Activated CD4-positive, alpha-beta T cell treated with anti-CD3 and anti-CD28 coated beads for 36 hours (primary cell): Measurements from ENCODE around the gene ARL17A. TPM values are rescaled to one million over a fixed set of nuclear protein-coding genes. Genes with fewer than 3 reads are reported as not detected.
"Not testable (repeated sequence)": the region's sequence is repeated elsewhere in the genome, so short reads cannot be mapped to it uniquely, and the experiment has no call there.

Experiments
- ATAC-seq: fragments of 200-7000 bp; cut with Tn5 transposase; one replicate; pipeline ENCODE4 v1.10.0; 2021; ENCODE audit warnings: mild to moderate bottlenecking, moderate library complexity
- CTCF ChIA-PET: fragments of 350-600 bp; sonication (Branson Sonifier 250); formaldehyde crosslinking; loops from one replicate; lab custom pipeline; 2021; ENCODE audit warnings: antibody characterized with exemption; lab: Charles Lee
- POLR2A ChIA-PET: fragments of 350-600 bp; sonication (Branson Sonifier 250); formaldehyde crosslinking; loops from one replicate; lab custom pipeline; 2021; ENCODE audit warnings: antibody characterized with exemption, inconsistent platforms; lab: Charles Lee
- DNase-seq: peaks from one replicate; pipeline ENCODE4 v3.0.0-alpha.2; 2020
- H3K27ac Mint-ChIP-seq: one replicate; pipeline ENCODE4 v1.8.0; 2021; ENCODE audit warnings: mixed read lengths
- H3K27me3 Mint-ChIP-seq: one replicate; pipeline ENCODE4 v1.8.0; 2021; ENCODE audit warnings: mixed read lengths
- H3K36me3 Mint-ChIP-seq: one replicate; pipeline ENCODE4 v1.8.0; 2021; ENCODE audit warnings: low read depth, mixed read lengths
- H3K4me1 Mint-ChIP-seq: one replicate; pipeline ENCODE4 v1.8.0; 2021; ENCODE audit warnings: mixed read lengths
- H3K4me3 Mint-ChIP-seq: one replicate; pipeline ENCODE4 v1.8.0; 2021; ENCODE audit warnings: mild to moderate bottlenecking, moderate library complexity, mixed read lengths
- H3K9me3 Mint-ChIP-seq: one replicate; pipeline ENCODE4 v1.8.0; 2021; ENCODE audit warnings: low read depth, mixed read lengths
- intact Hi-C, 2 experiments: fragments of 100-400 bp; cut with DNase I in 1 of 2; cut with micrococcal nuclease in 1 of 2; formaldehyde crosslinking; loops; one replicate each; pipeline versions ENCODE4 v1.14.2 to v1.15.1; 2022 to 2024; cut with DNase I, micrococcal nuclease
- total RNA-seq, 2 experiments: library from RNA; stranded (reverse); gene quantifications; one replicate each; pipeline ENCODE4 v1.2.3, GENCODE V29; 2021

The ARL17A gene
- total RNA-seq, 2 experiments from 2014 or later, result 19.2 to 21.9 TPM

DNA sequence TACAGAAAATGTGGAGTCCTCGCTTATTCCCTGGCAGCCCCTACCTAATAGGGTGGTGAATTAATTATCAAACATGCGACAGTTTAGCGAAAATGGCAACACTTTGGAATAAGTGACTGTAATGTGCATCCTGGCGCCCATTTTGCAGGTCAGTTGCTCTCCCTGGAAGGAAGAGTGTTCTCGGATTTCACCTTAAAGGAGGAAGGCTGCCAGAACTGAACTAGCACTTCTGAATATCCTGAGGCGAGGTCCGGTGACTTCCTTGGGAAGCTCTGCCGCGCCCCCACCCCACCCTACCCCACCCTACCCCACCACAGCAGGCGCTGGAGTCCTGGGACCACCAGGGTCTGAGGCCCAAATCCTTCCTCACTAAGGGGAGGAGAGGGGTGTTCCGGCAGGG, 67.3 kb downstream of the ARL17A start, which contains the start of gene LRRC37A2:
Gene LRRC37A2 (plus strand): TSS at position 301 of the 400 bp plus-strand sequence. CDS start 245 bp downstream, outside the sequence.
- intact Hi-C loops, POLR2A ChIA-PET, H3K9me3 Mint-ChIP-seq, H3K27ac Mint-ChIP-seq, H3K4me1 Mint-ChIP-seq, H3K36me3 Mint-ChIP-seq, ATAC-seq, DNase-seq, H3K27me3 Mint-ChIP-seq, H3K4me3 Mint-ChIP-seq, CTCF ChIA-PET: not testable (repeated sequence)

DNA sequence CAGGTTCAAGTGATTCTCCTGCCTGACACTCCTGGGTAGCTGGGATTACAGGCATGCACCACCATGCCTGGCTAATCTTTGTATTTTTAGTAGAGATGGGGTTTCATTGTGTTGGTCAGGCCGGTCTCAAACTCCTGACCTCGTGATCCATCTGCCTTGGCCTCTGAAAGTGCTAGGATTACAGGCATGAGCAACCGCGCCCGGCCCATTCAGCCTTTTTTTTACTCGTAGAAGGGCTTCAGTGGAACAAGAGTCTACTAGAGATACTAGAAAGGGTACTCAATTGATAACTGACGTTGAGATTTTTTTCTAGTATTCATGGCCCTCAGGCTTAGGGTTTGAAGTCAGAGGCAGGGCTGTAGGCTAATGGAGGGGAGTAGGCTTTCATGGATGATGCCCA, 73.6 kb downstream of the ARL17A start:
- H3K27me3 Mint-ChIP-seq, H3K27ac Mint-ChIP-seq, H3K4me3 Mint-ChIP-seq, intact Hi-C loops, POLR2A ChIA-PET, CTCF ChIA-PET, H3K36me3 Mint-ChIP-seq, DNase-seq, H3K4me1 Mint-ChIP-seq, ATAC-seq, H3K9me3 Mint-ChIP-seq: not testable (repeated sequence)

DNA sequence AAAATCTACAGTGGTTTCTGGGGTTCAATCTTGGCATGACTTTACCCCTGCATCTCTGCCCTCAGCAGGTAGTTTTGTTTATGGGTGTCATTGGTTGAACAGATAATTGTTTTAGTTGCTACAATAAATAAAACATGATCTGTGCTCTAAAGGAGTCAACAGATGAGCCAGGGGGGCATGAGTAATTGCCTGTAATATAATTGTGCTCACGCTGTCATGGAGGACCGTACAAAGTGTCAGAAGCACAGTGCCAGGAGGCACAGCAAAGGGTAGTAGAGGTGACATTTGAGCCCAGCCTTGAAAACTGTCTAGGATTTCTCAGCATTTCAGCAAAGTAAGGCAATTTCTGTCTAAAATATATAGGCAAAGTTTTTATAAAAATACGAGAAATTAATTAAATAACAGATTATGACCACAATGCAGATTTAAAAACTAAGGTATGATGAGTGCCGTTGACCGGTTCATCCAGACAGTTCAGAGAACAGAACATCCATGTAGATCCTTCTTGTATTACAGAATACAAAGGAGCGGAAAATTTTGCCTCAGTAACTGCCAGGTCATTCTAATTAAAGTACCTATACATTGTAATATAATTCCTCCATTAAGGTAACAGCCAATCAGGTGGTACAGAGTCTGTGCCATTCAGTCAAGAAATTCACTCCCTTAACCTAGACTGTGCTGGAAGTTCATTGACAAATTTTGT, 79.9 kb downstream of the ARL17A start:
- H3K4me3 Mint-ChIP-seq, H3K4me1 Mint-ChIP-seq, DNase-seq, intact Hi-C loops, H3K9me3 Mint-ChIP-seq, CTCF ChIA-PET, H3K27ac Mint-ChIP-seq, POLR2A ChIA-PET, H3K36me3 Mint-ChIP-seq, H3K27me3 Mint-ChIP-seq, ATAC-seq: not testable (repeated sequence)

DNA sequence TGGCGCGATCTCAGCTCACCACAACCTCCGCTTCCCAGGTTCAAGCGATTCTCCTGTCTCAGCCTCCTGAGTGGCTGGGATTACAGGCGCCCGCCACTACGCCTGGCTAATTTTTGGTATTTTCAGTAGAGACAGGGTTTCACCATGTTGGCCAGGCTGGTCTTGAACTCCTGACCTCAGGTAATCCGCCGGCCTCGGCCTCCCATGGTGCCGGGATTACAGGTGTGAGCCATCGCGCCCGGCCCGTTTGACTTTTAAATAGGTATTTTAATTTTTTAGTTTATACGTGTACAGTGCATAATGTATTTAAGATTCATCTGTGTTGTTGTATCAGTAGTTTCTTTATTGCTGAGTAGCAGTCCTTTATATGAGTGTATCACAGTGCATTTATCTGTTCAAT, 87.5 kb downstream of the ARL17A start:
- intact Hi-C loops, result not testable (repeated sequence)

DNA sequence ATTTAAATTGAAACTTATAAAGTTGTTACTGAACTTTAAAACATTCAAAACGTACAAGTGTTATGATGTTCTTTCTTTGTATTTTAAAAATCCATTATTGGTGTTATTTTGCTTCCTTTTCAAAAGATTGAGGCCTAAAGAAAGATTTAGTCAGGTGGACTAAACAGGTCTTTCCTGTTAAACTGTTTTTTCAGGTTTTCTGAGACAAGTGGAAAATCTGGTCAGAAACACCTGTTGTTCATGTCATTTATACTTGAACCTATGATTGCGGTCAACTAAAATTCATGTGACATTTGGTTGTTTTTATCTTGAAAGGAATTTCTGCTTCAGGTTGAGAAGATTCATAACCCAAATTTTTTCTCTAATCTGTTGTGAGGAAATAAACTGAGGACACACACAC, 98.2 kb downstream of the ARL17A start:
- ATAC-seq, H3K4me3 Mint-ChIP-seq, POLR2A ChIA-PET, H3K27ac Mint-ChIP-seq, DNase-seq, H3K9me3 Mint-ChIP-seq, intact Hi-C loops, H3K4me1 Mint-ChIP-seq, CTCF ChIA-PET, H3K27me3 Mint-ChIP-seq, H3K36me3 Mint-ChIP-seq: not testable (repeated sequence)

More for the DNA sequence above, 87.5 kb downstream of the ARL17A start:
- DNase-seq, CTCF ChIA-PET, H3K27me3 Mint-ChIP-seq, H3K9me3 Mint-ChIP-seq, H3K36me3 Mint-ChIP-seq, H3K4me3 Mint-ChIP-seq, H3K27ac Mint-ChIP-seq, H3K4me1 Mint-ChIP-seq, POLR2A ChIA-PET, ATAC-seq: not testable (repeated sequence)

DNA sequence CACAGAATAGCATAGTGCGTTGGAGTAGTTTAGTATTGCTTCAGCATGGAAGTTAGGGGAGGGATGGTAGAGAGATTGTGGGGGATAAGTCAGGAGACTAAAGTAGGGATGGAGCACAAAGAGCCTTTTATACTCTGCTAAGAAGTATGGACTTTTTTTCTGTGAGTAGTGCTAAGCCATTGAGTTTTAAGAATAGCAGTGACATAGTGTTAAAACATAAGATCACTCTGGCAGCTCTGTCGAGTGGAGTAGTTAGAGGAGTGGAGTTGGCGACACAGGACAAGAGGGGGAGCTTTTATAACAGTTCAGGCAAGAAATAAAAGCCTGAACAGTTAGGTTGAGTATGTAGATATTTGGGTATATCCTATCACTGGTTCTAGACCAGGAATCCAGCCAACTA, 100.7 kb downstream of the ARL17A start:
- CTCF ChIA-PET, H3K4me1 Mint-ChIP-seq, H3K27ac Mint-ChIP-seq, ATAC-seq, H3K27me3 Mint-ChIP-seq, H3K9me3 Mint-ChIP-seq, H3K4me3 Mint-ChIP-seq, DNase-seq, intact Hi-C loops, POLR2A ChIA-PET, H3K36me3 Mint-ChIP-seq: not testable (repeated sequence)

DNA sequence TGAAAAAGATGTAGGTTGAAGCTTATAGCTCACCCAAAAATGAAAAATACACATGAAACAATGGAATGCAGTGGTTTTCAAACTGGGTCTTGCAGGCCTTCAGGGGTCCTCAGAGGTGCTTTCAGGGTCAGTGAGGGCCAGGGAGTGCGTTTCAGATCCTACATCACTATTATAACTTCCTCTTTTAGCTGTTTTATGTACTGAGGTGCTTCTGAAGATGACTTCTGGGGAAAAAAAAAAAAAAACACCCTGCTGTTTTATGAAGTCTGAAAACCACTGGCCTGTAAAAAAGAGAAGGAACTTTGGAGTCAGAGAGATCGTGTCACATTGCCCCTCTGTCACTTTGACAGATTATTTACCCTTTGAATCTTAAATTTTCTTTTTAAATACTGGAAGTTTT, 103.9 kb downstream of the ARL17A start:
- DNase-seq, H3K36me3 Mint-ChIP-seq, H3K27ac Mint-ChIP-seq, H3K4me1 Mint-ChIP-seq, H3K4me3 Mint-ChIP-seq, intact Hi-C loops, POLR2A ChIA-PET, CTCF ChIA-PET, H3K9me3 Mint-ChIP-seq, H3K27me3 Mint-ChIP-seq, ATAC-seq: not testable (repeated sequence)

DNA sequence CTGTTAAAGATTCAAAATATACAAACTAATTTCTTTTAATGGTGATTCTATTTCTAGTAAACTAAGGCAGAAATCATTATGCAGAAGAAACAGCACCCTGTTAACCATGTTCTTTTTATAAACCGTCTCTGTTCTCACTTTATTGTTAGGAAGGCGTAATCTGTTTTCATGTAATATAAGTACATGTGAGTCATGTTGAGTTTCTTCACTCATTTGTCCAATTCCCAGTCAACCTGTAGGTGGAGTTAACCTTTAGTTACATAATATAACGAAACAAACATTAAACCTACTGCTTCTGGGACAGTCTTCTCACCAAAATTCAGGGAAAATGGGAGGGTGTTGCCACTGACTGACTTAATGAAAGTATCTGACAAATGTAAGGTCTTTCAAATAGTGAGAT, 105.0 kb downstream of the ARL17A start:
- POLR2A ChIA-PET, H3K27ac Mint-ChIP-seq, H3K4me3 Mint-ChIP-seq, ATAC-seq, H3K36me3 Mint-ChIP-seq, DNase-seq, CTCF ChIA-PET, H3K4me1 Mint-ChIP-seq, H3K9me3 Mint-ChIP-seq, intact Hi-C loops, H3K27me3 Mint-ChIP-seq: not testable (repeated sequence)

DNA sequence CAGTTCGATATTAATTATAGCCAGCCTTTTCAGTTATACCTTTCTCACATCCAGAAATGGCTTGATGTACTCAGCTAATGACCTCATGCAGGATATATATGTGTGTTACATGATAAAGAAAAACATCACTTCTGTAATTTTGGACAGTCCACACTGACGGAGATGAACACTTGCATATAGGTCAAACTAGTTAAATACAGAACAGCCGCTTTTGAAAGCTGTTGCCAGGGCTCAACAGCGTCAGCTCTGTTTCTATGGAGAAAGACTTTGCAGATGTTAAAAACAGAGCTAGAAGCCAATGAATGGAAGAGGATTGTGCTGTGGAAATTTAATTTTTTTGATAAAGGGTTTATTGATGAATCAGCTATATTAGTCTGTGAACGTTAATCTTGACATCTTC, 111.9 kb downstream of the ARL17A start:
- DNase-seq, POLR2A ChIA-PET, ATAC-seq, H3K36me3 Mint-ChIP-seq, intact Hi-C loops, H3K27me3 Mint-ChIP-seq, H3K27ac Mint-ChIP-seq, H3K4me3 Mint-ChIP-seq, H3K9me3 Mint-ChIP-seq, H3K4me1 Mint-ChIP-seq, CTCF ChIA-PET: not testable (repeated sequence)

Other genes starting within 250 kb of the ARL17A start
- 10 to 100 TPM; 22.6 to 27.6 TPM for gene ARL17B, start 217.9 kb downstream of the ARL17A start, total RNA-seq
- 1 to 10 TPM; 3.5 to 5.3 TPM for gene LRRC37A2, start 67.2 kb downstream of the ARL17A start, total RNA-seq
- gene NSF, start 11.0 kb upstream of the ARL17A start, total RNA-seq, result 10 to 100 TPM; 27.5 to 31.0 TPM
- gene WNT3, start 239.0 kb upstream of the ARL17A start, total RNA-seq, result under 1 TPM; 0.09 to 0.12 TPM